Vagina (tissue), 2 donors: Measurements from ENCODE around the gene ANGPTL8. TPM values are rescaled to one million over a fixed set of nuclear protein-coding genes. Genes with fewer than 3 reads are reported as not detected.

ENCODE experiments used
- DNase-seq, 2 donors: peaks; one replicate each; pipeline ENCODE4 v3.0.0-alpha.2; 2017; ENCODE audit errors: extremely low spot score in 2 of 2
- H3K27ac ChIP-seq: fragments of 200-600 bp; sonication (generic); one replicate; pipeline ENCODE4 v1.5.1; 2019
- H3K27me3 ChIP-seq: fragments of 200-600 bp; sonication (generic); one replicate; pipeline ENCODE4 v1.5.1; 2019
- H3K36me3 ChIP-seq, 2 donors: fragments of 200-600 bp; sonication (generic); one replicate each; pipeline ENCODE4 v1.5.1; 2017 to 2019
- H3K4me1 ChIP-seq: fragments of 200-600 bp; sonication (generic); one replicate; pipeline ENCODE4 v1.5.1; 2019
- H3K4me3 ChIP-seq, 2 donors: fragments of 200-600 bp; sonication (generic); 1 replicate in 1 of 2; 2 replicates in 1 of 2; pipeline ENCODE4 v1.5.1; 2016 to 2019
- H3K9me3 ChIP-seq: fragments of 200-600 bp; sonication (generic); one replicate; pipeline ENCODE4 v1.5.1; 2019
- CTCF ChIP-seq, 3 experiments: fragments of 450-650 bp in 2 of 3; fragments of 200-600 bp in 1 of 3; sonication (generic) in 1 of 3; IDR thresholded peaks; one replicate each; pipeline ENCODE4 v1.5.1; 2017 to 2019; ENCODE audit warnings: antibody characterized with exemption in 3 of 3, mild to moderate bottlenecking in 2 of 3, moderate library complexity in 2 of 3
- POLR2A ChIP-seq, 2 donors: fragments of 450-650 bp; IDR thresholded peaks; one replicate each; pipeline ENCODE4 v1.6.1; 2017; ENCODE audit warnings: antibody characterized with exemption in 2 of 2, mild to moderate bottlenecking in 2 of 2, moderate library complexity in 2 of 2
- POLR2AphosphoS5 ChIP-seq, 2 donors: sonication (generic); formaldehyde crosslinking; IDR thresholded peaks; one replicate each; pipeline ENCODE4 v1.9.0; 2017; ENCODE audit warnings: antibody characterized with exemption in 2 of 2, mild to moderate bottlenecking in 2 of 2, low read depth in 1 of 2; ENCODE audit not compliant: insufficient read depth in 1 of 2
- intact Hi-C: fragments of 100-400 bp; cut with DNase I; formaldehyde crosslinking; loops from one replicate; pipeline ENCODE4 v1.15.1; 2023
- total RNA-seq: library from RNA; depleted of rRNA; stranded (reverse); fragments of >200 nt; gene quantifications from one replicate; pipeline ENCODE4 v1.2.3, GENCODE V29; 2016

The ANGPTL8 gene
- total RNA-seq, 1 donor from 2014 or later: not detected

DNA sequence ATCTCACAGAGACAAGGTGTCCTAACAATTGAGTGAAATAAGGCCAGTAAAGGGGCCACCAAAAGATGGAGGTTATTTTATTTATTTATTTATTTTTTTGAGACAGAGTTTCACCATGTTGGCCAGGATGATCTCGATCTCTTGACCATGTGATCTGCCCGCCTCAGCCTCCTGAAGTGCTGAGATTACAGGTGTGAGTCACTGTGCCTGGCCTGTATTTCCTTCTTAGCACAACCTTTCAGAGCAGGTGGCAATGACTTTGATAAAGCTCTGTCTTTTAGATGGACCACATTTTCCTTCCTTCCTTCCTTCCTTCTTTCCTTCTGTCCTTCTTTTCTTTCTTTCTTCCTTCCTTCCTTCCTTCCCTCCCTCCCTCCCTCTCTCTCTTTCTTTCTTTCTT lies 33.9 kb downstream of the ANGPTL8 start:
- Histone ChIP-seq H3K36me3 (no peaks in the 10 kb centered on the region), H3K9me3 (no peaks in the 10 kb centered on the region), H3K4me3 (no peak overlapping the region), H3K27me3 (no peaks in the 10 kb centered on the region), H3K27ac (no peak overlapping the region), H3K4me1 (peaks cover 11% of the 10 kb centered on the region)
- DNase-seq: no peak
- intact Hi-C loops: no loop called here
- TF ChIP-seq CTCF (IDR thresholded peaks at IDR 0.05) (no peak), POLR2AphosphoS5 (IDR thresholded peaks at IDR 0.05; ENCODE audit: insufficient read depth in 1 of 2, low read depth in 1 of 2) (no peak), POLR2A (IDR thresholded peaks at IDR 0.05) (no peak)

- H3K27me3 ChIP-seq: no peaks in the 10 kb centered on the region
- H3K4me1 ChIP-seq: peaks cover 8% of the 10 kb centered on the region
- no peak for DNase-seq
- no peaks in the 10 kb centered on the region for H3K9me3 ChIP-seq
- H3K27ac ChIP-seq: no peak overlapping the region
- H3K36me3 ChIP-seq: no peaks in the 10 kb centered on the region
- TF ChIP-seq CTCF (IDR thresholded peaks at IDR 0.05) (no peak), POLR2A (IDR thresholded peaks at IDR 0.05) (no peak), POLR2AphosphoS5 (IDR thresholded peaks at IDR 0.05; ENCODE audit: insufficient read depth in 1 of 2, low read depth in 1 of 2) (no peak)
- H3K4me3 ChIP-seq: no peak overlapping the region
- intact Hi-C loops: no loop called here
These were observed 34.6 kb downstream of the ANGPTL8 start for GRCh38 chr19:11273989-11274388.

DNA sequence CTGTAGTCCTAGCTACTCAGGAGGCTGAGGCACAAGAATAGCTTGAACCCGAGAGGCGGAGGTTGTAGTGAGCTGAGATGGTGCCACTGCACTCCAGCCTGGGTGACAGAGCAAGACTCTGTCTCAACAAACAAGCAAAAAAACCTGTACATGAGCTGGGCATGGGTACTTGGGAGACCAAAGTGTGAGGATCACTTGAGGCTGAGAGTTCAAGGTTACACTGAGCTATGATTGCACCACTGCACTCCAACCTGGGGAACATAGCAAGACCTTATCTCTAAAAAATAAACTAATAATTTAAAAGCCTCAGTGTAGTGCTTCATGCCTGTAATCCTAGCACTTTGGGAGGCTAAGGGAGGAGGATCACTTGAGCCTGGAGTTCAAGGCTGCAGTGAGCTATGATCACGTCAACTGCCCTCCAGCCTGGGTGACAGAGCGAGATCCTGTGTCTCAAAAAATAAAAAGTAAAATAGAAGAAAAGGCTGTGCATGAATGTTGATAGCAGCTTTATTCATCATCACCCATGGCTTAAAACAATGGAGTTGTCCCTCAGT lies 35.2 kb downstream of the ANGPTL8 start:
- TF ChIP-seq CTCF (IDR thresholded peaks at IDR 0.05) (no peak), POLR2A (IDR thresholded peaks at IDR 0.05) (no peak), POLR2AphosphoS5 (IDR thresholded peaks at IDR 0.05; ENCODE audit: insufficient read depth in 1 of 2, low read depth in 1 of 2) (no peak)
- no peaks in the 10 kb centered on the region for H3K36me3 ChIP-seq
- H3K4me1 ChIP-seq: peaks cover 2% of the 10 kb centered on the region
- H3K27me3 ChIP-seq: no peaks in the 10 kb centered on the region
- intact Hi-C loops: no loop called here
- no peak overlapping the region for H3K4me3 ChIP-seq
- no peak for DNase-seq
- H3K27ac ChIP-seq: no peak overlapping the region
- H3K9me3 ChIP-seq: no peaks in the 10 kb centered on the region

- H3K4me3 ChIP-seq: no peak overlapping the region
- intact Hi-C loops: no loop called here
- TF ChIP-seq CTCF (IDR thresholded peaks at IDR 0.05) (no peak), POLR2AphosphoS5 (IDR thresholded peaks at IDR 0.05; ENCODE audit: insufficient read depth in 1 of 2, low read depth in 1 of 2) (no peak), POLR2A (IDR thresholded peaks at IDR 0.05) (no peak)
- no peaks in the 10 kb centered on the region for H3K27me3 ChIP-seq
- H3K4me1 ChIP-seq: no peaks in the 10 kb centered on the region
- no peaks in the 10 kb centered on the region for H3K36me3 ChIP-seq
- no peak for DNase-seq
- H3K9me3 ChIP-seq: no peaks in the 10 kb centered on the region
- H3K27ac ChIP-seq: no peak overlapping the region
These were observed 39.3 kb downstream of the ANGPTL8 start for GRCh38 chr19:11278670-11279069.

DNA sequence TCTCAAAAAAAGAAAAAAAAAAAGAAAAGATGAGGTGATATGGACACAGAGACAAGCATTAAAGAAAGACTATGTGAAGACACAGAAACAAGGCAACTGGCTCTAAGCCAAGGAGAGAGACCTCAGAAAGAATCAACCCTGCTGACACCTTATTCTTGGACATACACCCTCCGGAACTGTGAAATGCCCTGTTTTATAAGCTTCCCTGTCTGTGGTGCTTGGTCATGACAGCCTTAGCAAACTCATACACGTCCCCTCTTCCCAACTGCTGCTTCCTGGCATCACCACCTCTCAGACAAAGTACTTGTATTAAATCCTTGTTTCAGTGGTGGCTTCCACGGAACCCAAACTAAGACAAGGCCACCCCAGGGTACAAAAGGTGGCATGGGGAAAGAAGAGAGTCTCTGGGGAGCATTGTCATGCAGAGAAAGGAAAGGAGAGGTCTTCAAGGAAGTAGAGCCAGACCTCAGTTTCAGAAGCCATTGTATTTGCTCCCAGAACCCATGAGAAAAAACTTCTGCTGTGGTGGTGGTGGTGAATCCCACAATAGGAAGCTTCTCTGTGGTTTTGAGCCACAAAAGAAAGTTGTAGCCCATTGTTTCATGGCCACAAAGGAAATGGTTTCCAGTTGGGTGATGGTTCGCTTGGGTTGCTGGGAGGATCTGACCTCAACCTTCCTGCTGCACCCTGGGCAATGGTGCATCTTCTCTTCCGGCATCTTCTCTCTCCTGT lies 40.3 kb downstream of the ANGPTL8 start:
- TF ChIP-seq POLR2A (IDR thresholded peaks at IDR 0.05): no peak
- TF ChIP-seq CTCF (IDR thresholded peaks at IDR 0.05): no peak
- no peak for TF ChIP-seq POLR2AphosphoS5 (IDR thresholded peaks at IDR 0.05; ENCODE audit: insufficient read depth in 1 of 2, low read depth in 1 of 2)
- Histone ChIP-seq H3K9me3 (no peaks in the 10 kb centered on the region), H3K27me3 (no peaks in the 10 kb centered on the region), H3K27ac (no peak overlapping the region), H3K36me3 (no peaks in the 10 kb centered on the region), H3K4me3 (no peak overlapping the region), H3K4me1 (no peaks in the 10 kb centered on the region)
- no peak for DNase-seq
- intact Hi-C loops: no loop called here
